Measurements from ENCODE around the gene KRTAP12-2.

The KRTAP12-2 gene

GRCh38 chr21:44623575-44623974 lies 43.2 kb downstream of the KRTAP12-2 start:
- no peak for DNase-seq

GRCh38 chr21:44619886-44620285 lies 46.8 kb downstream of the KRTAP12-2 start:
- no peak for DNase-seq

GRCh38 chr21:44618909-44619308 lies 47.8 kb downstream of the KRTAP12-2 start:
- no peak for DNase-seq

GRCh38 chr21:44618504-44618903 lies 48.2 kb downstream of the KRTAP12-2 start:
- no peak for DNase-seq

GRCh38 chr21:44617071-44617501 lies 49.6 kb downstream of the KRTAP12-2 start:
- no peak for DNase-seq

- no peak for DNase-seq
These were observed 50.2 kb downstream of the KRTAP12-2 start for GRCh38 chr21:44616591-44616926.

All from AML-193 (cell line).